GM12878 (cell line): ENCODE data around the gene FTO. TPM values are rescaled to one million over a fixed set of nuclear protein-coding genes. Genes with fewer than 3 reads are reported as not detected.

Source experiments
- ATAC-seq: fragments of 200-7000 bp; cut with Tn5 transposase; 3 replicates; pipeline ENCODE4 v1.9.1; 2020; ENCODE audit warnings: mild to moderate bottlenecking, moderate library complexity
- BruUV-seq: library from RNA; stranded (reverse); fragments of 400-500 nt; replicated peaks from 2 replicates; lab custom pipeline; 2021; lab: Mats Ljungman, UMichigan
- CTCF ChIA-PET: fragments of 300-600 bp; sonication (Branson Sonifier 250); formaldehyde crosslinking; extraction: SDS; loops from one replicate; lab custom pipeline; 2021; ENCODE audit warnings: inconsistent platforms; lab: Yijun Ruan, JAX
- POLR2A ChIA-PET: fragments of 350-600 bp; formaldehyde crosslinking; extraction: SDS; loops from one replicate; lab custom pipeline; 2021; ENCODE audit warnings: inconsistent platforms; lab: Charles Lee
- RAD21 ChIA-PET: fragments of 300-600 bp; sonication (Branson Sonifier 250); formaldehyde crosslinking; loops from one replicate; lab custom pipeline; 2023; ENCODE audit warnings: antibody characterized with exemption; ENCODE audit not compliant: unreplicated experiment; lab: Charles Lee
- SMC1A ChIA-PET: fragments of 300-600 bp; sonication (Branson Sonifier 250); formaldehyde crosslinking; loops from one replicate; lab custom pipeline; 2023; ENCODE audit not compliant: unreplicated experiment, uncharacterized antibody; lab: Charles Lee
- DNase-seq: peaks from one replicate; pipeline ENCODE4 v3.0.0-alpha.2; 2011; ENCODE audit warnings: low read depth, low spot score
- FAIRE-seq: peaks from 3 replicates; lab custom pipeline; 2011; peaks lifted over from hg19 to GRCh38; lab: Jason Lieb, UNC
- H2AFZ ChIP-seq: 2 replicates; pipeline ENCODE4 v1.6.0; 2011; ENCODE audit warnings: low read depth, low read length, control low read depth; ENCODE audit not compliant: control insufficient read depth
- H3K27ac ChIP-seq: 2 replicates; pipeline ENCODE4 v1.5.1; 2011; ENCODE audit warnings: control low read depth; ENCODE audit not compliant: control insufficient read depth, insufficient read depth
- H3K27me3 ChIP-seq, 2 experiments: replicated peaks in 1 of 2; 2 replicates each; pipeline versions ENCODE4 v1.6.0 to v1.6.1; 2011; ENCODE audit warnings: low read length in 1 of 2; ENCODE audit not compliant: control insufficient read depth in 2 of 2, insufficient read depth in 2 of 2
- H3K36me3 ChIP-seq, 2 experiments: 2 replicates each; pipeline ENCODE4 v1.5.1; 2011; ENCODE audit warnings: low read length in 1 of 2; ENCODE audit not compliant: control insufficient read depth in 2 of 2, insufficient read depth in 2 of 2
- H3K4me1 ChIP-seq: 2 replicates; pipeline ENCODE4 v1.6.1; 2011; ENCODE audit warnings: mild to moderate bottlenecking, low read length, moderate library complexity, mixed read lengths; ENCODE audit not compliant: control insufficient read depth, insufficient read depth
- H3K4me2 ChIP-seq: 2 replicates; pipeline ENCODE4 v1.6.0; 2011; ENCODE audit warnings: control low read depth; ENCODE audit not compliant: control insufficient read depth, insufficient read depth
- H3K4me3 ChIP-seq: fragments of 200-600 bp; sonication (generic); 2 replicates; pipeline ENCODE4 v1.5.1; 2016
- H3K79me2 ChIP-seq: 2 replicates; pipeline ENCODE4 v1.6.0; 2011; ENCODE audit warnings: low read length; ENCODE audit not compliant: control insufficient read depth, insufficient read depth
- H3K9ac ChIP-seq: 2 replicates; pipeline ENCODE4 v1.8.0; 2011; ENCODE audit warnings: low read length, control low read depth, mixed read lengths; ENCODE audit not compliant: control insufficient read depth, insufficient read depth
- H3K9me3 ChIP-seq: replicated peaks from 3 replicates; pipeline ENCODE4 v1.5.1; 2011; ENCODE audit warnings: mild to moderate bottlenecking, low read length; ENCODE audit not compliant: control insufficient read depth, insufficient read depth
- H4K20me1 ChIP-seq: 2 replicates; pipeline ENCODE4 v1.6.0; 2011; ENCODE audit not compliant: control insufficient read depth, insufficient read depth
- ASH2L ChIP-seq: fragments of 300-600, 200-600 bp; sonication (generic); IDR thresholded peaks from 2 replicates; pipeline ENCODE4 v1.6.1; 2017; ENCODE audit warnings: low read depth, mild to moderate bottlenecking, borderline replicate concordance
- BACH1 ChIP-seq: fragments of 450-650 bp; IDR thresholded peaks from 2 replicates; pipeline ENCODE4 v1.6.1; 2017; ENCODE audit warnings: mild to moderate bottlenecking, borderline replicate concordance
- E4F1 ChIP-seq: fragments of 450-650 bp; IDR thresholded peaks from 2 replicates; pipeline ENCODE4 v1.6.1; 2018; ENCODE audit warnings: borderline replicate concordance, mild to moderate bottlenecking; ENCODE audit not compliant: partially characterized antibody
- IKZF2 ChIP-seq, 2 experiments: fragments of 450-650 bp; IDR thresholded peaks; 2 replicates each; pipeline ENCODE4 v1.6.1; 2017; ENCODE audit warnings: mild to moderate bottlenecking in 2 of 2, moderate library complexity in 2 of 2
- IRF3 ChIP-seq: fragments of 450-650 bp; IDR thresholded peaks from 2 replicates; pipeline ENCODE4 v1.6.1; 2014; ENCODE audit warnings: mild to moderate bottlenecking
- IRF4 ChIP-seq: IDR thresholded peaks from 2 replicates; pipeline ENCODE4 v1.6.1; 2011; ENCODE audit warnings: low read depth, low read length
- KDM1A ChIP-seq: fragments of 200-600 bp; sonication (generic); IDR thresholded peaks from 2 replicates; pipeline ENCODE4 v1.6.1; 2016; ENCODE audit warnings: borderline replicate concordance
- MTA3 ChIP-seq: IDR thresholded peaks from 2 replicates; pipeline ENCODE4 v1.6.1; 2012; ENCODE audit warnings: low read length, inconsistent platforms, borderline replicate concordance
- NFYB ChIP-seq: IDR thresholded peaks from 2 replicates; pipeline ENCODE4 v1.6.1; 2011; ENCODE audit warnings: low read depth, mild to moderate bottlenecking, low read length, improper control_type of control experiment, moderate library complexity; ENCODE audit not compliant: insufficient read depth
- NR2C2 ChIP-seq: IDR thresholded peaks from 2 replicates; pipeline ENCODE4 v1.6.1; 2011; ENCODE audit warnings: borderline replicate concordance, low read depth; ENCODE audit not compliant: control insufficient read depth, insufficient read length
- SMARCA5 ChIP-seq: fragments of 450-650 bp; IDR thresholded peaks from 2 replicates; pipeline ENCODE4 v1.6.1; 2017; ENCODE audit warnings: mild to moderate bottlenecking
- SRF ChIP-seq, 2 experiments: IDR thresholded peaks; 2 replicates each; pipeline ENCODE4 v1.6.1; 2011; ENCODE audit warnings: low read depth in 2 of 2, low read length in 2 of 2, mild to moderate bottlenecking in 1 of 2, moderate library complexity in 1 of 2
- STAT1 ChIP-seq: fragments of 450-650 bp; conservative IDR thresholded peaks from 2 replicates; pipeline ENCODE4 v1.6.1; 2014; ENCODE audit warnings: antibody characterized with exemption, mild to moderate bottlenecking
- YBX1 ChIP-seq: fragments of 450-650 bp; IDR thresholded peaks from 2 replicates; pipeline ENCODE4 v1.6.1; 2016; ENCODE audit warnings: antibody characterized with exemption
- ZNF217 ChIP-seq: fragments of 450-650 bp; IDR thresholded peaks from 2 replicates; pipeline ENCODE4 v1.6.1; 2017; ENCODE audit warnings: antibody characterized with exemption, mild to moderate bottlenecking
- WGBS: methylation state at CpG from one replicate; pipeline ENCODE4 v1.1.6; 2016; ENCODE audit warnings: low lambda C conversion rate; ENCODE audit not compliant: insufficient replicate concordance, insufficient coverage; ENCODE audit errors: missing lambda C conversion rate; 5-methylcytosine and 5-hydroxymethylcytosine counted together
- in situ Hi-C: fragments of 300-500 bp; cut with MboI; formaldehyde crosslinking; loops from 9 replicates; pipeline ENCODE4 v1.14.3; 2018; ENCODE audit warnings: mixed read lengths
- intact Hi-C: fragments of 100-400 bp; cut with micrococcal nuclease; formaldehyde crosslinking; loops from one replicate; pipeline ENCODE4 v1.14.2; 2022; ENCODE audit not compliant: unreplicated experiment
- polyA plus RNA-seq, 11 experiments: library from polyadenylated mRNA; depleted of rRNA in 4 of 11; unstranded in 6 of 11; stranded (reverse) in 5 of 11; fragments of >200 nt; fragmentation: Nextera tagmentation in 4 of 11; fragmentation: Illumina TruSeq in 1 of 11; extraction: Ambion mirVana in 4 of 11; extraction: Trizol in 1 of 11; gene quantifications; 1 replicate in 1 of 11; 2 replicates in 10 of 11; pipeline versions ENCODE4 v1.2.1 to v1.2.3, GENCODE V29; 2011 to 2016; ENCODE audit warnings: inconsistent platforms in 2 of 11, missing spikeins in 2 of 11, low read depth in 1 of 11
- total RNA-seq, 4 experiments: library from RNA; depleted of rRNA in 3 of 4; stranded (reverse); fragments of >200 nt in 3 of 4; fragmentation: Illumina TruSeq in 1 of 4; extraction: Trizol in 1 of 4; gene quantifications; 2 replicates each; pipeline versions ENCODE4 v1.2.1 to v1.2.3, GENCODE V29; 2013 to 2021
- TF ChIP-seq, protein P1 (sequence below): fragments of 450-650 bp; IDR thresholded peaks from 2 replicates; pipeline ENCODE4 v1.6.1; 2017; ENCODE audit warnings: borderline replicate concordance
- TF ChIP-seq, protein P2 (sequence below), 3 experiments: IDR thresholded peaks in 2 of 3; conservative IDR thresholded peaks in 1 of 3; 2 replicates each; pipeline ENCODE4 v1.5.1; 2011; ENCODE audit warnings: low read depth in 3 of 3, low read length in 3 of 3, mild to moderate bottlenecking in 3 of 3, control low read depth in 2 of 3, moderate library complexity in 2 of 3, inconsistent platforms in 1 of 3, mixed read lengths in 1 of 3; ENCODE audit not compliant: control insufficient read depth in 2 of 3, insufficient read depth in 1 of 3; ENCODE audit errors: extremely low read depth in 1 of 3

The FTO gene
- total and polyA plus RNA-seq, 10 of the 15 experiments (the other 5 are each of a cell fraction or from before 2014, with no cell fraction given) = 20.1 to 55.0 (median 47.0) TPM

- Histone ChIP-seq H3K4me2 (no peak overlapping the region), H4K20me1 (no peaks in the 10 kb centered on the region), H3K79me2 (no peaks in the 10 kb centered on the region), H3K4me3 (no peak overlapping the region), H3K4me1 (no peaks in the 10 kb centered on the region), H3K27ac (no peak overlapping the region), H3K27me3 (no peaks in the 10 kb centered on the region), H2AFZ (no peak overlapping the region), H3K9me3 (no peaks in the 10 kb centered on the region), H3K9ac (no peak overlapping the region), H3K36me3 (no peaks in the 10 kb centered on the region)
- ChIA-PET RAD21 (no interaction called here), CTCF (interaction anchor here (0.7 kb wide), 1 partner anchor 1026 kb away, joined by 3 read pairs; no protein-coding TSS in a partner anchor), POLR2A (no interaction called here), SMC1A (no interaction called here)
- 64% methylated on average over 8 of the region's 8 CpGs for WGBS
- FAIRE-seq (no peak), ATAC-seq (no peak), DNase-seq (no peak)
- BruUV-seq = no TSS peak
- intact Hi-C loops (no loop called here), in situ Hi-C loops (no loop called here)
- TF ChIP-seq STAT1 (no peak), IRF3 (no peak), MTA3 (no peak), NR2C2 (no peak), IKZF2 (IDR thresholded peaks at IDR 0.05) (no peak), BACH1 (no peak), YBX1 (no peak), KDM1A (no peak), SRF (IDR thresholded peaks at IDR 0.05; ENCODE audit: low read depth in 2 of 2, low read length in 2 of 2) (no peak), IRF4 (no peak), SMARCA5 (no peak), ASH2L (no peak), E4F1 (no peak), ZNF217 (no peak), NFYB (no peak)
- TF ChIP-seq, protein P1, sequence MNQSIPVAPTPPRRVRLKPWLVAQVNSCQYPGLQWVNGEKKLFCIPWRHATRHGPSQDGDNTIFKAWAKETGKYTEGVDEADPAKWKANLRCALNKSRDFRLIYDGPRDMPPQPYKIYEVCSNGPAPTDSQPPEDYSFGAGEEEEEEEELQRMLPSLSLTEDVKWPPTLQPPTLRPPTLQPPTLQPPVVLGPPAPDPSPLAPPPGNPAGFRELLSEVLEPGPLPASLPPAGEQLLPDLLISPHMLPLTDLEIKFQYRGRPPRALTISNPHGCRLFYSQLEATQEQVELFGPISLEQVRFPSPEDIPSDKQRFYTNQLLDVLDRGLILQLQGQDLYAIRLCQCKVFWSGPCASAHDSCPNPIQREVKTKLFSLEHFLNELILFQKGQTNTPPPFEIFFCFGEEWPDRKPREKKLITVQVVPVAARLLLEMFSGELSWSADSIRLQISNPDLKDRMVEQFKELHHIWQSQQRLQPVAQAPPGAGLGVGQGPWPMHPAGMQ = no peak
- TF ChIP-seq, protein P2, sequence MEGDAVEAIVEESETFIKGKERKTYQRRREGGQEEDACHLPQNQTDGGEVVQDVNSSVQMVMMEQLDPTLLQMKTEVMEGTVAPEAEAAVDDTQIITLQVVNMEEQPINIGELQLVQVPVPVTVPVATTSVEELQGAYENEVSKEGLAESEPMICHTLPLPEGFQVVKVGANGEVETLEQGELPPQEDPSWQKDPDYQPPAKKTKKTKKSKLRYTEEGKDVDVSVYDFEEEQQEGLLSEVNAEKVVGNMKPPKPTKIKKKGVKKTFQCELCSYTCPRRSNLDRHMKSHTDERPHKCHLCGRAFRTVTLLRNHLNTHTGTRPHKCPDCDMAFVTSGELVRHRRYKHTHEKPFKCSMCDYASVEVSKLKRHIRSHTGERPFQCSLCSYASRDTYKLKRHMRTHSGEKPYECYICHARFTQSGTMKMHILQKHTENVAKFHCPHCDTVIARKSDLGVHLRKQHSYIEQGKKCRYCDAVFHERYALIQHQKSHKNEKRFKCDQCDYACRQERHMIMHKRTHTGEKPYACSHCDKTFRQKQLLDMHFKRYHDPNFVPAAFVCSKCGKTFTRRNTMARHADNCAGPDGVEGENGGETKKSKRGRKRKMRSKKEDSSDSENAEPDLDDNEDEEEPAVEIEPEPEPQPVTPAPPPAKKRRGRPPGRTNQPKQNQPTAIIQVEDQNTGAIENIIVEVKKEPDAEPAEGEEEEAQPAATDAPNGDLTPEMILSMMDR (IDR thresholded peaks at IDR 0.05 in 2 of 3, conservative IDR thresholded peaks at IDR 0.05 in 1 of 3; ENCODE audit: control insufficient read depth in 2 of 3, extremely low read depth in 1 of 3, insufficient read depth in 1 of 3, low read depth in 3 of 3, low read length in 3 of 3) = no peak
These were observed 345.9 kb downstream of the FTO start for GRCh38 chr16:54049591-54050458.
